Dendritic cell treated with granulocyte-macrophage colony-stimulating factor and Interleukin-4, amounts not matched to agents 40 ng/mL and 50 ng/mL, for 4 days (primary cell): ENCODE results near the gene OOSP4B.

Source experiments
- H3K27ac Mint-ChIP-seq: one replicate; pipeline ENCODE4 v1.8.0; 2022; ENCODE audit warnings: mild to moderate bottlenecking, mixed read lengths
- H3K27me3 Mint-ChIP-seq: one replicate; pipeline ENCODE4 v1.8.0; 2022; ENCODE audit warnings: mild to moderate bottlenecking, mixed read lengths
- H3K36me3 Mint-ChIP-seq: one replicate; pipeline ENCODE4 v1.8.0; 2022; ENCODE audit warnings: low read depth, mixed read lengths
- H3K4me1 Mint-ChIP-seq: one replicate; pipeline ENCODE4 v1.8.0; 2022; ENCODE audit warnings: low read depth, mixed read lengths
- H3K4me3 Mint-ChIP-seq: one replicate; pipeline ENCODE4 v1.8.0; 2022; ENCODE audit warnings: mild to moderate bottlenecking, moderate library complexity, mixed read lengths
- H3K9me3 Mint-ChIP-seq: one replicate; pipeline ENCODE4 v1.8.0; 2022; ENCODE audit warnings: mixed read lengths
- intact Hi-C: fragments of 100-400 bp; cut with micrococcal nuclease; formaldehyde crosslinking; loops from one replicate; pipeline ENCODE4 v1.15.0; 2022

The OOSP4B gene

GRCh38 chr11:60078745-60079144, 61.8 kb downstream of the OOSP4B start:
- Mint-ChIP-seq H3K27ac (no peak overlapping the region), H3K36me3 (no peaks in the 10 kb centered on the region), H3K4me3 (no peak overlapping the region), H3K27me3 (no peaks in the 10 kb centered on the region), H3K9me3 (peaks cover 33% of the 10 kb centered on the region), H3K4me1 (peaks cover 28% of the 10 kb centered on the region)
- intact Hi-C loops, result no loop called here

- Mint-ChIP-seq H3K27me3 (no peaks in the 10 kb centered on the region), H3K27ac (no peak overlapping the region), H3K4me3 (no peak overlapping the region), H3K4me1 (peaks cover 28% of the 10 kb centered on the region), H3K36me3 (no peaks in the 10 kb centered on the region), H3K9me3 (peaks cover 33% of the 10 kb centered on the region)
- intact Hi-C loops, result no loop called here
Measured at GRCh38 chr11:60080535-60080934, 63.6 kb downstream of the OOSP4B start.
